ENCODE measurements around the gene FAT1. TPM values are rescaled to one million over a fixed set of nuclear protein-coding genes. Genes with fewer than 3 reads are reported as not detected.

Gene FAT1
- total RNA-seq, 1 experiment from 2014 or later, result 172 TPM

- peak; percentile 63; the same call in 1 of the 2 replicates for TF ChIP-seq E2F5 (CRISPR knock-in tag; IDR thresholded peaks at IDR 0.05)
- 0 out of 2 replicates have a peak, but pooled peaks have one; percentile 44 for TF ChIP-seq CBFB (CRISPR knock-in tag; IDR thresholded peaks at IDR 0.05; ENCODE audit: low read depth)
- peak; percentile 77; the same call in 1 of the 2 replicates for TF ChIP-seq PRRX2 (CRISPR knock-in tag; IDR thresholded peaks at IDR 0.05)
- 0 out of 2 replicates have a peak, but pooled peaks have one; percentile 48 for TF ChIP-seq EMX1 (CRISPR knock-in tag; IDR thresholded peaks at IDR 0.05)
- no peak for TF ChIP-seq MYBL2 (CRISPR knock-in tag; IDR thresholded peaks at IDR 0.05)
Observed at GRCh38 chr4:186723292-186724057, at the start of gene FAT1 (continued).

- POLR2A ChIA-PET, result interaction anchor here (0.5 kb wide), 1 partner anchor 15 kb away, joined by 4 read pairs; no protein-coding TSS in a partner anchor
- CTCF ChIA-PET, result no interaction called here
- Mint-ChIP-seq H3K4me1 (no peaks in the 10 kb centered on the region), H3K4me3 (no peak overlapping the region), H3K9me3 (peaks cover 5% of the 10 kb centered on the region; the same call in 1 of the 2 replicates), H3K27ac (no peak overlapping the region), H3K36me3 (no peaks in the 10 kb centered on the region), H3K27me3 (ENCODE audit: low read depth) (no peaks in the 10 kb centered on the region)
- DNase-seq (ENCODE audit: low spot score) (no peak), ATAC-seq (no peak)
- TF ChIP-seq FOXP4 (CRISPR knock-in tag; IDR thresholded peaks at IDR 0.05), result no peak
- TF ChIP-seq CTCF (IDR thresholded peaks at IDR 0.05), result no peak
- no peak for TF ChIP-seq FOXJ3 (CRISPR knock-in tag; IDR thresholded peaks at IDR 0.05; ENCODE audit: borderline replicate concordance)
- TF ChIP-seq ZNF317 (CRISPR knock-in tag; IDR thresholded peaks at IDR 0.05; ENCODE audit: borderline replicate concordance, low read depth), result no peak
- TF ChIP-seq GRHL2 (CRISPR knock-in tag; IDR thresholded peaks at IDR 0.05; ENCODE audit: insufficient replicate concordance, severe bottlenecking), result no peak
- TF ChIP-seq OVOL2 (CRISPR knock-in tag; IDR thresholded peaks at IDR 0.05; ENCODE audit: borderline replicate concordance), result no peak
- no peak for TF ChIP-seq ELF4 (CRISPR knock-in tag; IDR thresholded peaks at IDR 0.05; ENCODE audit: low read depth)
- no peak for TF ChIP-seq ZBTB43 (CRISPR knock-in tag; IDR thresholded peaks at IDR 0.05)
- no peak for TF ChIP-seq CREB1 (CRISPR knock-in tag; IDR thresholded peaks at IDR 0.05)
- no peak for TF ChIP-seq ATF2 (CRISPR knock-in tag; IDR thresholded peaks at IDR 0.05; ENCODE audit: borderline replicate concordance, low read depth)
- TF ChIP-seq ZNF423 (CRISPR knock-in tag; IDR thresholded peaks at IDR 0.05), result no peak
- TF ChIP-seq NFYB (CRISPR knock-in tag; conservative IDR thresholded peaks at IDR 0.05; ENCODE audit: low read depth), result no peak
- no peak for TF ChIP-seq MXD4 (CRISPR knock-in tag; IDR thresholded peaks at IDR 0.05; ENCODE audit: borderline replicate concordance)
- no peak for TF ChIP-seq ESRRA (CRISPR knock-in tag; IDR thresholded peaks at IDR 0.05; ENCODE audit: borderline replicate concordance)
- TF ChIP-seq USF1 (CRISPR knock-in tag; IDR thresholded peaks at IDR 0.05), result no peak
- TF ChIP-seq ZNF121 (CRISPR knock-in tag; IDR thresholded peaks at IDR 0.05), result no peak
- TF ChIP-seq ZNF232 (CRISPR knock-in tag; IDR thresholded peaks at IDR 0.05), result no peak
- no peak for TF ChIP-seq NR3C1 (CRISPR knock-in tag; conservative IDR thresholded peaks at IDR 0.05; ENCODE audit: low read depth)
- TF ChIP-seq ATF6 (CRISPR knock-in tag; IDR thresholded peaks at IDR 0.05), result no peak
Observed at GRCh38 chr4:186772936-186773487, 49.4 kb upstream of the FAT1 start.

Measured in WTC11 (cell line).